Measurements from ENCODE around the gene SCN9A. TPM values are rescaled to one million over a fixed set of nuclear protein-coding genes. Genes with fewer than 3 reads are reported as not detected.

The SCN9A gene
- total and polyA plus RNA-seq, 2 of the 4 experiments (the other 2 are of a cell fraction): 40.1 to 135 TPM

DNA sequence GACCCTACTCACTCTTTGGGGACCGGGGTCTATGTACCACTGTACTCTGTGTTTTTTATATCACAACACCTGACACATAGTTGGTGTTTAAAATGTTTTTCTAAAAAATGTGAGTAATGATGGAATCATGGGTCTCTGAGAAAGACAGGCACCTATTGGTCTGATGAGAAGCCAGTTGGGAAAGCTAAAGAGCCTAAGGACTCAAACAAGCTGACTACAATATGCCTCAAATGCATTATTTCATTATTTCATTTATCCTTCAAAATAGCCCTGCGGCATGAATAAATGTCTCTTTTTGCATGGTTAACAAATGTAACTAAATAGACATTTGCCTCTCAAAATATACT, 145.0 kb downstream of the SCN9A start:
- no peak for ATAC-seq (ENCODE audit: low read depth)
- in situ Hi-C loops (cut with MboI; ENCODE audit: low sequenced_read_pairs): no loop called here
- intact Hi-C loops (cut with micrococcal nuclease): no loop called here
- H3K9me1 ChIP-seq (ENCODE audit: insufficient read depth, low read length): peaks cover 5% of the 10 kb centered on the region
- ChIA-PET CTCF (no interaction called here), POLR2A (ENCODE audit: unreplicated experiment) (no interaction called here)
- H2BK120ac ChIP-seq (ENCODE audit: low read depth, low read length): peak overlapping the region; percentile 48; the same call in 1 of the 2 replicates
- BruUV-seq (replicated peaks): no TSS peak
- H4K20me1 ChIP-seq (ENCODE audit: insufficient read depth, low read length): no peaks in the 10 kb centered on the region
- no peak overlapping the region for H3K27ac ChIP-seq (ENCODE audit: insufficient read depth, low read length)
- no peaks in the 10 kb centered on the region for H3K9me3 ChIP-seq (ENCODE audit: control insufficient read depth, insufficient read depth, low read length)
- H3K56ac ChIP-seq (ENCODE audit: extremely low read depth, insufficient read depth, low read length): no peak overlapping the region
- peak overlapping the region; percentile 40; the same call in 1 of the 2 replicates for H2BK20ac ChIP-seq (ENCODE audit: low read depth, low read length)
- H3K79me1 ChIP-seq (ENCODE audit: low read depth in 1 of 2, low read length in 2 of 2): peaks cover 0 to 5% of the 10 kb centered on the region in 2 experiments; a peak in 1 of 4 replicates
- peak overlapping the region; percentile 59; the same call in 1 of the 2 replicates for H3K4ac ChIP-seq (ENCODE audit: low read depth, low read length)
- H2AK5ac ChIP-seq (ENCODE audit: low read depth, low read length): peak overlapping the region; percentile 65; the same call in 1 of the 2 replicates
- peak overlapping the region; percentile 58; the same call in 1 of the 2 replicates for H3K18ac ChIP-seq (ENCODE audit: low read depth, low read length)
- H2BK5ac ChIP-seq (ENCODE audit: low read depth, low read length, poor library complexity, severe bottlenecking): peak overlapping the region; percentile 74
- H4K8ac ChIP-seq (ENCODE audit: low read depth in 2 of 2, low read length in 2 of 2): peak overlapping the region in 1 of 2 experiments; percentile 49; a peak in 1 of 4 replicates
- no peaks in the 10 kb centered on the region for H3K36me3 ChIP-seq (ENCODE audit: control insufficient read depth, insufficient read depth, low read length)
- DNase-seq: no peak
- H3K9ac ChIP-seq (ENCODE audit: low read depth, low read length): no peak overlapping the region
- H2AK9ac ChIP-seq (replicated peaks; ENCODE audit: low read depth, low read length, poor library complexity): no peak overlapping the region
- no peaks in the 10 kb centered on the region for H3K27me3 ChIP-seq (ENCODE audit: control insufficient read depth, insufficient read depth, low read length)
- no peak overlapping the region for H2AFZ ChIP-seq (replicated peaks; ENCODE audit: low read length, poor library complexity)
- 0 out of 2 replicates have a peak overlapping the region, but pooled peaks have one; percentile 28 for H3K23ac ChIP-seq (ENCODE audit: low read depth, low read length)
- H2BK15ac ChIP-seq (ENCODE audit: low read depth, low read length): peak overlapping the region; percentile 36; the same call in 1 of the 3 replicates
- peak overlapping the region; percentile 54; the same call in 1 of the 2 replicates for H3K14ac ChIP-seq (replicated peaks; ENCODE audit: low read depth, low read length)
- H3K4me3 ChIP-seq (ENCODE audit: insufficient read depth, low read depth, low read length): no peak overlapping the region
- no peak overlapping the region for H3K4me2 ChIP-seq (ENCODE audit: low read depth, low read length)
- WGBS, 2 experiments (ENCODE audit: extremely low coverage in 2 of 2, insufficient read length in 1 of 2): no CpG with 5 or more reads among the region's 2 CpGs
- H3K4me1 ChIP-seq (ENCODE audit: control insufficient read depth, insufficient read depth, low read length): peaks cover 5% of the 10 kb centered on the region; the same call in 1 of the 2 replicates
- TF ChIP-seq MXI1 (IDR thresholded peaks at IDR 0.05; ENCODE audit: borderline replicate concordance, low read depth, low read length) (no peak), RCOR1 (IDR thresholded peaks at IDR 0.05; ENCODE audit: insufficient replicate concordance, low read length) (no peak), RAD21 (IDR thresholded peaks at IDR 0.05; ENCODE audit: low read length) (no peak), MAZ (IDR thresholded peaks at IDR 0.05; ENCODE audit: borderline replicate concordance, low read depth, low read length) (no peak), SMC3 (IDR thresholded peaks at IDR 0.05; ENCODE audit: low read depth, low read length) (no peak), NFE2L2 (IDR thresholded peaks at IDR 0.05; ENCODE audit: low read depth, low read length) (no peak), POLR2A (IDR thresholded peaks at IDR 0.05; ENCODE audit: low read depth, low read length) (no peak), MAFK (IDR thresholded peaks at IDR 0.05; ENCODE audit: low read depth, low read length) (no peak), CTCF (conservative IDR thresholded peaks at IDR 0.05; ENCODE audit: low read depth, low read length) (no peak), FOS (IDR thresholded peaks at IDR 0.05; ENCODE audit: low read depth, low read length) (no peak), CHD1 (IDR thresholded peaks at IDR 0.05; ENCODE audit: low read depth, low read length) (no peak), RFX5 (IDR thresholded peaks at IDR 0.05; ENCODE audit: low read depth, low read length) (no peak), CEBPB (IDR thresholded peaks at IDR 0.05; ENCODE audit: low read depth, low read length) (no peak), BHLHE40 (IDR thresholded peaks at IDR 0.05; ENCODE audit: low read depth, low read length) (no peak)
- TF ChIP-seq, protein P1, sequence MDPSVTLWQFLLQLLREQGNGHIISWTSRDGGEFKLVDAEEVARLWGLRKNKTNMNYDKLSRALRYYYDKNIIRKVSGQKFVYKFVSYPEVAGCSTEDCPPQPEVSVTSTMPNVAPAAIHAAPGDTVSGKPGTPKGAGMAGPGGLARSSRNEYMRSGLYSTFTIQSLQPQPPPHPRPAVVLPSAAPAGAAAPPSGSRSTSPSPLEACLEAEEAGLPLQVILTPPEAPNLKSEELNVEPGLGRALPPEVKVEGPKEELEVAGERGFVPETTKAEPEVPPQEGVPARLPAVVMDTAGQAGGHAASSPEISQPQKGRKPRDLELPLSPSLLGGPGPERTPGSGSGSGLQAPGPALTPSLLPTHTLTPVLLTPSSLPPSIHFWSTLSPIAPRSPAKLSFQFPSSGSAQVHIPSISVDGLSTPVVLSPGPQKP (IDR thresholded peaks at IDR 0.05; ENCODE audit: borderline replicate concordance, low read depth, low read length): no peak
- TF ChIP-seq, protein P2, sequence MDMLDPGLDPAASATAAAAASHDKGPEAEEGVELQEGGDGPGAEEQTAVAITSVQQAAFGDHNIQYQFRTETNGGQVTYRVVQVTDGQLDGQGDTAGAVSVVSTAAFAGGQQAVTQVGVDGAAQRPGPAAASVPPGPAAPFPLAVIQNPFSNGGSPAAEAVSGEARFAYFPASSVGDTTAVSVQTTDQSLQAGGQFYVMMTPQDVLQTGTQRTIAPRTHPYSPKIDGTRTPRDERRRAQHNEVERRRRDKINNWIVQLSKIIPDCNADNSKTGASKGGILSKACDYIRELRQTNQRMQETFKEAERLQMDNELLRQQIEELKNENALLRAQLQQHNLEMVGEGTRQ (IDR thresholded peaks at IDR 0.05; ENCODE audit: low read depth, low read length): no peak
- H4K5ac ChIP-seq (ENCODE audit: low read depth, low read length): no peak overlapping the region; the same call in 1 of the 2 replicates
- dilution Hi-C loops (cut with HindIII; ENCODE audit: low sequenced_read_pairs, unreplicated experiment): no loop called here
- H4K91ac ChIP-seq (ENCODE audit: insufficient read depth, low read depth, low read length): peak overlapping the region; percentile 41; the same call in 1 of the 2 replicates
